HG03095 (cell line): Measurements from ENCODE around the gene OR2Y1.
"Not testable (repeated sequence)": the region's sequence is repeated elsewhere in the genome, so short reads cannot be mapped to it uniquely, and the experiment has no call there.

Experiments
- ATAC-seq: cut with Tn5 transposase; IDR thresholded peaks from one replicate; pipeline ENCODE4 v1.9.1; 2021; ENCODE audit warnings: moderate library complexity; ENCODE audit not compliant: unreplicated experiment

OR2Y1 gene

DNA sequence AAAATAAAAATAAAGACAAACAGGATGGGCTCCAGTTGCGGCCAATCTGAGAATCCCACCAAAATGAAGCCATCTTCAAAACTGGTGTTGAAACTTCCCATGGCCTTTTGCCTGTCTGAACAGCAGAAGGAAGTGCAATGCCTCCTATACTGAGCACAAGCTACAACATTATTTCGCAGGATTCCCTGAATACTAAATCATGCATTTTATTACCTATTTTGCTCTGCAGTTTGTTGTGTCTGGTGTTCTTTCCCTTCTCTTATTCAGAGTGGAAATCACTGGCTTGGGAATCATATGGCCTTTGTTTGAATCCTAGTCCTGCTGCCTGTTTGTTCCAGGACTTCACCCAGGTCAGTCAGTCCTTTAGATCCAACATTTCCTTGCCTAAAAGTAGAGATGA, at the start of gene OR2Y1:
Gene OR2Y1, minus strand, starts transcription at position 101 of the 400 bp plus-strand sequence. Its CDS starts 0 bp downstream, at position 101.
- ATAC-seq = no peak

GRCh38 chr5:180788651-180789410, 49.0 kb upstream of the OR2Y1 start:
- ATAC-seq = not testable (repeated sequence)

DNA sequence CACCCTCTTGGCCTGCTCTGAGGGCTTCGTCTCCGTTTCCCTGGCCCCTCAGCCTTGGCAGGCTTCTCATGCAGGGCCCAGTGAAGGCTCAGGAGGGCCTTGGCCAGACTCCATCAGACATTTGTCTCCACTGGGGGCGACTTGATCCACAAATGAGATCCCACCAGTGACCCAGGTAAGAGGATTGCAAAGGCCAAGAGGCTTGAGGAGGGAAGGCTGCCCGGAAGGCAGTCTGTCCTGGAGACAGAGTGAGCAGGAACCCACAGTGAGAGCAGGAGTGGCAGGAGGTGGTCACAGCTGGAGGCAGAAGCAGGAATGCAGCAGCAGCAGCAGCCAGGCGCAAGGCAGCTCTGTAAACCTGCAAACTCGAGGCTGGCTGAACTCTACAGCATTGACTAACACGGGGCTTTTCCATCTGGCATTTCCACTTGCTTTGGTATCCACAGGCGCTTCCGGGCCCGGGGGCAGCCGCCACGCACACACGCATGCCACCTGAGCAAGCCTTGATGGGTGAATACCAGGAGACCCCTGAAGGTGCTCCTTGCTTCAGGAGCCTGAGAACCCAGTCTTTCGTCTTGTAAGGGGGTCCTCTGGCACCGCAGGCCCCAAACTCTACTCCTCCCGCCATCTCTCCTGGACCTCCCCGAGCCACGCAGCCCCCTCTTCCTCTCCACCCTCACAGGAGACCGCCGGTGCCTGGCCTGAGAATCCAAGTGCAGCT, 48.0 kb upstream of the OR2Y1 start:
- ATAC-seq = no peak

DNA sequence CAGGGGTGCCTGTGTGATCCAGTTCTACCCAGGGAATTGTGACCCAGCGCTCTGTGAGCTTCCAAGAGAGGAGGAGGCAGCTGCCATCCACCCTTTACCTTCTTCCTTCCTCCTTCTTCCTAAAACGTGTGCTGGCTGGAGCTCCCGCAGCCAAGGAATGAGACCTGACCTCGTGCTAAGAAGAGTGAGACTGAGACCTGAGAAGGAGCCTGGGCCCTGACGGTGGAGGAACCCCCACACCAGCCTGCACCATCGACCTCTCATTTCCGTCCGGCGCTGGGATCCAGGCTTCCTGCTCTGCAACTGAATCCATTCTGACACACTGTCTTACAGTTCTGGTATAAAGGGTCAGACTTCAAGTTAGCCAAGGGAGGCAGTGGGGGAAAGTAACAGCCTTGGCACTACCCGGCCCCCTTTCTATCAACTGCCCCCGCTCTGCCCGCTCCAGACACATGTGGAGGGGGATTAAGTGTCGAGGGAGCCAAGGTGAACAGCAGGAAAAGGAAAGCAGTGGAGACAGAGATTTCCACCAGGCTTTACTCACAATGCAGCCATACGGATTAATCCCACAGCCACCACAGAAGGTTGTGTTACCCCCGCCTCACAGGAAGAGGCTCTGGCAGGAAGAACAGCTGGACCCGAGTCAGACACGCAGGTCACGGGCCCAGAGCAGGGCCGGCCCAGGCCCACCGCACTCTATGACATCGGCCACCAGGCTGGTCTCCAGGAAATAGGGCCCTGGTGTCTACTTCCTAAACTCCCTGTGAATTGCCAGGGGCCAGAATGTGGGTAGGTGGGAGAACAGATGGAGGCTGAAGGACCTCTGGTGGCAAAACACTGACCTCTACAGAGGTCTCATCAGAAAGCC, 46.9 kb upstream of the OR2Y1 start:
- ATAC-seq = no peak

GRCh38 chr5:180785794-180786221, 46.0 kb upstream of the OR2Y1 start:
- ATAC-seq = no peak

DNA sequence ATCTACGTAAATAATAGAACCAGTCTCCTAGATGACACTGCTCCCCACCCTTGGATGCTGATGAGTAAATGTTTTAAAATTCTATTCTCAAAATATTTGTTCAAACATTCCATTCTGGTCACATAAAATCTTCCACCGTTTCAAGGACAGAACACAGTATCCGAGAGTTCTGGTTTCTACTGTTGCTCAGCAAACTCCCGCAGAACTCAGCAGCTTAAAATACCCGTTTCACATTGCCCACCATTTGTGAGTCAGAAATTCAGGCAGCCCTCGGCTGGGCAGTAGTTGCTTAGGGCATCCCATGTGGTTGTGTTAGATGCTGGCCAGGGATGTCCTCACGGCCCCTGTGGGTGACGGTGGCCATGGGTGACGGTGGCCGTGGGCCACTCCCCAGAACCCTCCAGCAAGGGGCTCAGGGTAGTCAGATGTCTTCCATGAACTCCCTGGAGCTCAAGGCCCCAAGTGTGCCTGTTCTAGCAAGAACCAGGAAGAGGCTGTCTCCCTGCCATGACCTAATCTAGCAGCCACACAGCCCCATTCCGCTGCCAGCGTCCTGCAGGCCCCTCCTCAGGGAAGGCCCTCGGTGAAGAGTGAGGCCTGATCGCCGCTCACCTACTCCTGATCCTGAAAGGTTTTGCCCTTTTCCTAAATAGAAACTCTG, 45.4 kb upstream of the OR2Y1 start:
- no peak for ATAC-seq

DNA sequence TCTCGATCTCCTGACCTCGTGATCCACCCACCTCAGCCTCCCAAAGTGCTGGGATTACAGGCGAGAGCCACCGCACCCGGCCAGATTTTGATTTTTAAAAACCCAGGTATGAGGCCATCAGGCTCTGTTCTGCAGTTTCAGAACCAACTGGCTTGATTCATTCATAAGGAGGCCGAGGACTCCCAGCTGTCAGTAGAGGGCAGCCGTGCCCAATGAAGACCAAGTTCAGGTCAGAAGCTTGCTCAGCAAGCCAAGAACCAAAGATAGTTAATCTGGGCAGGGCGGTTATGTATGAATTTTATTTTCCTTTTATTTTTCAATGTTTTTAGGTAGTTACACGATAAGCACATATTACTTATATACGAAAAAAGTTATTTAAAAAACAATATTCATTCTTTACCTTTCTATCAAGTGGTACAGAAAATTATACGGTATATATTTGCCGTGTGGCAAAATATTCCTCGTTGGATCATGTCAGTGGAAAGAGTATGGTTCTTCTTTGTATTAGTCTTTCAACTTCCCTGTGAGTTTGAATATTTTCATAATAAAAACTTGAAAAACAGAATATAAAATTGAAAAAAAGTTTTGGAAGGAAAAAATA, 44.7 kb upstream of the OR2Y1 start:
- no peak for ATAC-seq

DNA sequence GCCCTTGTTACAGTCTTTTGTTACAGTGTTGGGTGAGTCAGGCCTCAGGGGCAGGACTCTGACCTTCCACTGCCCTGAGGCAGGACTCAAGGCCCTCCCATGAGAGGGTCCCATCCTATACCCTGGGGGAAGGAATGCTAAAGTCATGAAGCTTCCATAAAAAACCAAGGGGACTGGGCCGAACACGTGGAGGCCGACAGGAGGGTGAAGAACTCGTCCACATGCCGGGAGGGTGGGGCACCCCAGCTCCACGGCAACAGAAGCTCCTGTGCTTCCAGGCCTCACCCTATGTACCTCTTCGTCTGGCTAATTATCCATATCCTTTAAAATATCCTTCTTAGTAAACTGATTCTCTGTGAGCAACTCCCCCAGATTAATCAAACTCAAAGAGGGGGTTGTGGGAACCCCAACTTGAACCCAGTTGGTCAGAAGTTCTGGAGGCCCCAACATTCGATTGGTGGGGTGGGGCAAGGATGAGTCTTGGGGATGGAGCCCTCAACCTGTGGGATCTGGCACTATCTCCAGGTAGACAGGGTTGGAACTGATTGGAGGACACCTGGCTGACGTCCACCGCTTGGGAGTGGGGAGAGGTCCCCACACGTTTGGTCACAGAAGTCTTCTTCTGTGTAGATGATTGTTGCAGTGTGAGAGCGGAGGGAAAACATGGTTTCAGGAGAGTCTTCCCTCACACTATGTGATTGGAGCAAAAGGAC, 43.6 kb upstream of the OR2Y1 start:
- no peak for ATAC-seq

DNA sequence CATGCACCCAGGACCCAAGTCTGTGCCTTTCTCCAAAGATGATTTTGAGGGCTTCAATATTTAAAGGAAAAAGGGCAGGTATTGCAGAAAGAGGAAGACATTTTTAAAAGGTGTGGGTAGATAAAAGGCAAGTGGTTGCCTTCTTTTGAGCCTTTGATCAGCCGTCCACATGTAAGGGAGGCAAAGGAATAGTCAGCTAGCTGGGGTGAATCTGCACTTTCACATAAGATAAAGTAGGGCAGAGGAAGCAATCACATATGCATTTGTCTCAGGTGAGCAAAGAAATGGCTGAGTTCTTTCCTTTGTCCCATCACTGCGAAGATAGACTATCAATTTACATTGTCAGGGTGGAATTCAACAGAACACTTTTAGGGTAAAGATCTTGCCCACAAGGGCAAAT, 42.9 kb upstream of the OR2Y1 start:
- ATAC-seq = no peak

- not testable (repeated sequence) for ATAC-seq
Observed at GRCh38 chr5:180781900-180782326, 42.1 kb upstream of the OR2Y1 start.

GRCh38 chr5:180779985-180780610, 40.2 kb upstream of the OR2Y1 start:
- ATAC-seq = no peak

DNA sequence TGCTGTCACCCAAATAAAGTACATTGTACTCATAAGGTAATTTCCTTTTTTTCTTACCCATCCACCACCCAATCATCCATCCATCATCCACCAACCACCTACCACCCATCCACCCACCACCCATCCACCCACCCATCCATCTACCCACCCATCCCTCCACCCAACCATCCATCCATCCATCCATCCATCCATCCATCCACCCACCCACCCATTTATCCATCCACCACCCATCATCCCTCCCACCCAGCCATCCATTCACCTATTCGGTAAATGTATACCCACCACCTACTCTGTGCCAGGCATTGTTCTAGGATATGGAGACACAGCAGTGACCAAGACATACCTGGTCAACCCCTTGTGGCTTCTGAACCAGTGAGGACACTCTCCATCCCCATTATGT, 37.6 kb upstream of the OR2Y1 start:
- no peak for ATAC-seq

DNA sequence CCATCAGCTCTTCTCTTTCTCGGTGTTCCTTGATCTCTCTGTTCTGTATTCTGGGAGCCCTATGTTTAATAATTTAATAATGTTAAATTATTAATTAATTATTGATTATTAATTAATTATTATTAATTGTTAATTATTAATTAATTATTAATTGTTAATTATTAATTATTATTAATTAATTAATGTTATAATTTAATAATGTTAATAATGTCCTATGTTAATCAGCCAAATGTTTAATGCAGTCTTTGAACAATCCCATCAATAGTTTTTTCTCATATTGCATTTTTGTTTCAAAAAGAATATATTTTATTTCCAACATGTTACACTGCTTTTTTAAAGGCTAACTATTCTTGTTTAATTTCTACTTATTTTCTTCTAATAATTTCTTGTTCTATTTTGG, 36.5 kb upstream of the OR2Y1 start:
- no peak for ATAC-seq

- no peak for ATAC-seq
Observed at GRCh38 chr5:180775624-180776023, 35.8 kb upstream of the OR2Y1 start.

GRCh38 chr5:180771839-180772238, 32.0 kb upstream of the OR2Y1 start:
- no peak for ATAC-seq

DNA sequence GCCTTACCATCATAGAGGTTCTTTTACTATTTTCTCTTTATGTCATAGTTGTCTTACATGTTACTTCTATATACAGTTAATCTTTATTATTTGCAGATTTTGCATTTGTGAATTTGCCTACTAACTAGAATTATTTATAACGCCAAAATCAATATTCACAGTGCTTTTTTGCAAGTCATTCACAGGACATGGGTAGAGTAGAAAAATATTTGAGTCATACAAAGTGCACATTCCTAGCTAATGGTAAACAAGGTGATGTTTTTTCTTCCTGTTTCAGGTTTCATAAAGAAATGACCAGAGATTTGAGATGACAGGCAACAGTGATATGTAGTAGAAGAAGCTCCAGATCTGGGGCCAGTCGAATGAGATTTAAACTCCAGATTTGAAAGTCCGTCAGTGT, 30.0 kb upstream of the OR2Y1 start:
- no peak for ATAC-seq

DNA sequence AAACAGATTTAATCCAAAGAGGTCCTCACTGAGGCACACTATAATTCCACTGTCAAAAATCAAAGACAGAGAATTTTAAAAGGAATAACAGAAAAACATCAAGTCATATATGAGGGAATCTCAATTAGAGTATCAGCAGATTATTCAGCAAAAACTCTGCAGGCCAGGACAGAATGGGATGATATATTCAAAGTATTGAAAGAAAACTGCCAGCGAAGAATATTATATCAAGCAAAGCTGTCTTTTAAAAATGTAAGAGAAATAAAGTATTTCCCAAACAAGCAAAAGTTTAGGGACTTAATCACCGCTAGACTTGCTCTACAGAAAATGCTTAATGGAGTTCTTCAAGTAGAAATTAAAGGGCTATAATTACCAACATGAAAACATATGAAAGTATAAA, 15.7 kb upstream of the OR2Y1 start:
- no peak for ATAC-seq

GRCh38 chr5:180744253-180744652, 4.4 kb upstream of the OR2Y1 start:
- no peak for ATAC-seq

DNA sequence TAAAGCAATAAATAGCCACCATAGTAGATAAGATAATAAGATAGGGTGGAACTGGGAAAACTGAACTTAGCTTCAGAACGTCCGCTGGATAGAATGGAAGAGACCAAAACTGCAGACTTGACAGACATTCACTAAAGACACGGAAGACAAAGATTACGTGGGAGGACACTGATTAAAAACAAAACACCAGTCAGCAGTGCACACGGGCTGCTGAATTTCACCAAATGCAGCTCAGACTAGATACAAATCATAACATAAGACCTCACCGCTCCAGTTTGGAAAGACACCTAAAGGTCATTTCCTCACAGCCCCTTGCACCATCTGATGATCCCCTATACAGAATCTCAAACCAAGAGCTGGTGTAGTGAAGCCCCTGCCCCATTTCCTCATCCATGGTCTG, 2.9 kb upstream of the OR2Y1 start:
- ATAC-seq = no peak
